Sigmoid colon (tissue), 3 donors: ENCODE measurements around the gene CDK14.

ENCODE experiments used
- CTCF ChIP-seq, 4 experiments: fragments of 450-650 bp in 3 of 4; fragments of 200-600 bp in 1 of 4; IDR thresholded peaks; one replicate each; pipeline ENCODE4 v1.5.1; 2016 to 2019; ENCODE audit warnings: antibody characterized with exemption in 4 of 4, mild to moderate bottlenecking in 3 of 4, moderate library complexity in 2 of 4
- POLR2A ChIP-seq, 2 donors: fragments of 450-650 bp; IDR thresholded peaks; one replicate each; pipeline ENCODE4 v1.6.1; 2016; ENCODE audit warnings: antibody characterized with exemption in 2 of 2, mild to moderate bottlenecking in 2 of 2, moderate library complexity in 2 of 2

- TF ChIP-seq CTCF (IDR thresholded peaks at IDR 0.05) (no peak), POLR2A (IDR thresholded peaks at IDR 0.05) (no peak)
Observed at GRCh38 chr7:90720984-90721760, 125.1 kb downstream of the CDK14 start.
